ENCODE results near the gene UBA3.

UBA3 gene

DNA sequence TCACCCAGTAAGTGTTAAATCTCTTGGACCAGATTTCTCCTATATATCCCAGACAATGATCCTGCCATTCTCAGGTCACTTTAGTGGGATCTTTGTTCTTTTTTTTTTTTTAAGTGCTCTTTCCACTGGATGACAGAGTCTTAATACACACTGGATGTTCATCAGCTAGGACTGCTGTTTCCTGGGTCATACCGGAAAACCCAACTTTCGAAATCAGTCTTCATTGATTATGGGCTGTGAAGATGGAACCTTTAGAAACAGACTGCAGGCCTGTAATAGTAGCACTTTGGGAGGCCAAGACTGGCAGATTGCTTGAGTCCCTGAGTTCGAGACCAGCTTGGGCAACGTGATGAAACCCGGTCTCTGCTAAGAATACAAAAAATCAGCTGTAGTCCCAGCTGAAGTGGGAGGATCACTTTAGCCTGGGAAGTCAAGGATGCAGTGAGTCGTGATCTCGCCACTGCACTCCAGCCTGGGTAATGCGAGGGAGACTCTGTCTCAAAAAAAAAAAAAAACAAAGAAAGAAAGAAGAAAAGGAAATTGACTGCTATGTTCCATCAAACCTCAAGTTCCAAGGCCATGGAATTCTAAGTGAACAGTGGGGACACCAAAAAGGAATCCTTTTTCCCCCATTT is 69.0 kb downstream of the UBA3 start:
- DNase-seq = no peak

DNA sequence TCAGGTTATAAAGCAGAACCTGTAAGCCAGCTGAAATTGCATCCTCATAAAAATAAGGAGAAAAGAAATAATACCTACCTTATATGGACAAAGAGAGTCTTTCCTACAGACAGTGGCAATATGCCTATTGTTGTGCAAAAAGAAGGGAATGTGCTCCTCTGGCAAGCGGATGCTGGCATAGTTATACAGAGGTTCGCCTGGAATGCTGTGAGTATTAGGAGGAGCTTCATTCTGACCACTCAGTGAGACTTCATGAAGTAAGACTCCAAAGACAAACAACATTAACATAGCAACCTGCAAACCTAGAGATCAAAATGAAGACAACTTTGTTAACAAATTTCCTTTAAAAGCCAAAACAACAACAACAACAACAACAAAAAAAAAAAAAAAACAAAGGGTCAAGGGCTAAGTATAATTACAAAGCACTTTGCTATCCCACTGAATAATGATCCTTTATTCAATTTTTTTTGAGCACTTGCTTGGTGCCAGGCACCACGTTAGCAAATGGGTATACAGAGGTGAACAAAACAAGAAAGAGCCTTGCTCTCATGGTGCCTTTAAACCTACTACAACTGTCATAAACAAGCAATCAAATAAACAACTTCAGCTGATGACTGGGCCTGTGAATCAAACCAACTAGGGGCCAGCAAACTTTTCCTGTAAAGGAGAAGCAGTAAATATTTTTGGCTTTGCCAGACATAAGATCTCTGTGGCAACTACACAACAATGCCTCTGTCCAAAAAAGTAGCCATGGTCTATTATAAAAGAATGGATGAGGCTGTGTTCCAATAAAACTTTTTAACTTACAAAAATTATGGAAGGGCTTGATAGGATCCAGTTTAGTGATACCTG is 70.4 kb downstream of the UBA3 start:
- DNase-seq = no peak

DNA sequence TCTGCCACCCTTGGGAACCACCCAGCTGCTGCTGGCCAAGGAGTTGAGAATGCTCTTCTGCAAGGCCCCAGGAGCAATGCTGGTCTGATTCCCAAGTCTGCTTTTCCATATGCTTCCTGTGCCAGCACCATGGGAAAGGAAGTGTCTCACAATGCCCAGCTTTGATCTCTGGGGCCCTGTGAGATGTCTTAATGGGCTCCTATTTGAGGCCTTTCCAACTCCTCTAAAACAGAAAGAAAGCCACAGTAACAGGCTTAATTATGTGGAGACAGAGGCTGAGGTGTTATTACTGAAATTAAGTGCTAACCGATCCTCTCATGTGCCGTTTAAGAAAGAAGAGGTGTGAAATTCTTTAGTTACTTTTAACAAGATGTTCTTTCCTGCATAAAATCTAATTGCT is 71.2 kb downstream of the UBA3 start:
- DNase-seq = no peak

DNA sequence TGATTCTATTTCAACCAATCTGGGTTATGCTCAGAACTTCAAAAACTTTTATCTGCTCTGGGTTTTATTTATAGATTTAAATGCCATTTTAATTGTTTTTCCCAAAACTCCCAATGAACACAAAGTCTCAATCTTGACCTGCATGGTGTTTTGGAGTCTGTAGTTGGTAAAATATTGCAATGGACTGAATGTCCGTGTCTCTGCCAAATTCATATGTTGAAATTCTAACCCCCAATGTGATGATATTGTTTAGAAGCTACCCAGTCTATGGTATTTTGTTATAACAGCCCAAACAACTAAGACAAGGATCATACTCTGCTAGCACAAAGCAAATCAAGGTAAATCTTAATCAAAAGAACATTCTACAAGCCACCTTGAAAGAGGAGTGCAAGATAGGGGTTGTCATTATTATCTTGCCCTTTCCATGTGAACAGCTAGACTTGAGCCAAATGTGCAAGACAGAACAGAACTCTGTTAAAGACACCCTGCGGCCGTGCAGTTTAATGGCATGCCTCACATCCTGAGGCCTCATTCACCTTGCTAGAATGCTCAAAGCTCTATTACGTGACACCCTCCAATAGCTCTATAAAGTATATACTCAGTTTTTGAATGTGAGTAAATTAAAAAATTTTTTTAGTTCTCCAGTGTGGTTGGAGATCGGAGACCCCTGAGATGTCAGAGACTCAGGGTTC is 74.2 kb downstream of the UBA3 start:
- DNase-seq = no peak

DNA sequence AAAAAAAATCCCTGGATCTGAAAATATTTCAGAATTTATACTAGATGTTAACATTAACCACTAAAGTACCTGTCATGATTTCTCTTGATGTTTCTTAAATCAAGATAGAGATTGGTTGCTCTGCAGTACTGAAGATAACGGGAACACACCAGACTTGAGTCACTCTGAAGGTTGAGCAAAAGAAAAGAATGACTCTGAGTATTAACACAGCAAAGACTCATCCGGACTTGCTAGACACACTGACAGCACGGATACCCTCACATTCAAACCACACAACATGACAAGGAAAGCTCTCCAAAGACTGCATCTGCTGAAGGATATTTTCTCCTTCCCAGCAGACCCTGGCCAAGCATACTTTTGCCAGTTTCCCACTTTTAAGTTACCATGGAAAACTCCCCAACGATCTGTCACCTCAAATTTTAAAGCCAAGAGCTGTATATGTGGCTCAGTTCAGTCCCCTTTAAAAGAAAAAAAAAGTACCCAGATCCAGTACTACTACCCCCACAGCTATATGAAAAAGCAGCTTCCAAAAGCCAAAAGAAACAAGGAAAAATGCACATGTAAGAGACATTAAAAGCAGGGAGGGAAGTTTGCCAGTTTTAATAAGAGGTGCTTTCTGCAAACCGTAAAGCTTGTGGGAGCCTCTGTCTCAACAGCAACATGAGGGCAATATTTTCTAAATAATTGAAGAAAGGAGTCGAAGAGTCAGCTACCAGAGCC is 74.9 kb downstream of the UBA3 start:
- DNase-seq = no peak

All from activated CD4-positive, alpha-beta T cell treated with anti-CD3 and anti-CD28 coated beads for 1 hour (primary cell).